SJCRH30 (cell line): ENCODE results near the gene KRTAP21-2. TPM values are rescaled to one million over a fixed set of nuclear protein-coding genes. Genes with fewer than 3 reads are reported as not detected.
A peak's percentile ranks its signal among the peaks of the same experiment; 100 is the strongest.

Experiments used
- DNase-seq, 2 experiments: peaks; one replicate each; pipeline ENCODE4 v3.0.0-alpha.2; 2015 to 2020
- H3K27ac ChIP-seq: fragments of 250-450 bp; sonication (Bioruptor Pico); 2 replicates; pipeline ENCODE4 v1.5.1; 2020; ENCODE audit warnings: mild to moderate bottlenecking, moderate library complexity
- H3K27me3 ChIP-seq: fragments of 250-450 bp; sonication (Bioruptor Pico); 2 replicates; pipeline ENCODE4 v1.5.1; 2020; ENCODE audit warnings: mild to moderate bottlenecking, moderate library complexity
- H3K36me3 ChIP-seq: fragments of 250-450 bp; sonication (Bioruptor Pico); 2 replicates; pipeline ENCODE4 v1.5.1; 2020; ENCODE audit warnings: mild to moderate bottlenecking, moderate library complexity
- H3K4me1 ChIP-seq: fragments of 250-450 bp; sonication (Bioruptor Pico); 2 replicates; pipeline ENCODE4 v1.5.1; 2020; ENCODE audit warnings: mild to moderate bottlenecking, moderate library complexity
- H3K4me3 ChIP-seq: fragments of 250-450 bp; sonication (Bioruptor Pico); 2 replicates; pipeline ENCODE4 v1.5.1; 2020; ENCODE audit warnings: mild to moderate bottlenecking, moderate library complexity
- H3K9me3 ChIP-seq: fragments of 250-450 bp; sonication (Bioruptor Pico); replicated peaks from 2 replicates; pipeline ENCODE4 v1.5.1; 2020; ENCODE audit warnings: mild to moderate bottlenecking, moderate library complexity
- total RNA-seq: library from RNA; depleted of rRNA; stranded (reverse); fragments of >200 nt; shearing (Covaris generic); gene quantifications from 2 replicates; pipeline ENCODE4 v1.2.3, GENCODE V29; 2014; rRNA removed

KRTAP21-2 gene
- total RNA-seq, 1 experiment from 2014 or later = not detected

DNA sequence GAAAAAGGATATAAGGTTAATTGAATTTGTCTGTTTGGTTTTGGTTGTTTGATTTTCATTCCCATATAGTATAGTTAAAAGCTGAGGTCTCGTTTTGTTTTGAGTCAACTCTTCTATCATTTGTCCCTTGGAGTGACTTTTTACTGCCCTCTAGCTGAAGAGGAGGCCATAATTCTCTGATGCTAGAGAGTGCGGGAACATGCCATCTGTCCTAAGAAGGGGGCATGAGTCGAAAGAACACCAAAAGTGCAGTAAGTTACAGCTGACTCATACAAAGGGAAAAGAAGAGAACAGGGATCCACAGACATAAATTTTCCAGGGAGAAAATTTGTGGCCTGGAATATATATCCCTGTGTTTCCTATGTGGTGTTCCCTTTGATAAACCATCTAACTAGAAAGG lies 32.6 kb downstream of the KRTAP21-2 start:
- Histone ChIP-seq H3K4me1 (peaks cover 18% of the 10 kb centered on the region), H3K27ac (peak overlapping the region; percentile 30; the same call in 1 of the 2 replicates), H3K27me3 (no peaks in the 10 kb centered on the region), H3K4me3 (no peak overlapping the region), H3K36me3 (no peaks in the 10 kb centered on the region), H3K9me3 (no peaks in the 10 kb centered on the region)
- DNase-seq = peak; percentile 3 to 32

DNA sequence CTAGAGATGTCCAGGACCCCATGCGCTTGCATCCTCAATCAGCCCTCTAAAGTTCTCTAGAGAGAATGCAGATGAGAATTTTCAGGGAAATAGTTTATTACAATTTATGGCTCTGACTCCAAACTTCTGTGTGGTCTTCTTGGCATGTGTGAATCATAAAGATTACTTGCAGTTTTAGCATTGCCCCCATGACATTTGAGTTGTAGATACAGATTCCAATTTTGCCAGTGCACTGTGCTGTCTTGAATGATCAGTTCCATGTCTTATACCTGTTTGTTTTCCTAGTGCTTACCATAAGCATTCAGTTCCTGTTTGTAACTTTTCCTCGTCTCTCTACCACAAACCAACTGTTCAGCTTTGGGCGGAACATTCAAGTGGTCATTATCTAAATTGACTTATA lies 33.3 kb downstream of the KRTAP21-2 start:
- Histone ChIP-seq H3K9me3 (no peaks in the 10 kb centered on the region), H3K4me3 (no peak overlapping the region), H3K27me3 (no peaks in the 10 kb centered on the region), H3K27ac (peak overlapping the region; percentile 30; the same call in 1 of the 2 replicates), H3K36me3 (no peaks in the 10 kb centered on the region), H3K4me1 (peaks cover 15% of the 10 kb centered on the region)
- peak; percentile 29 to 61 for DNase-seq

DNA sequence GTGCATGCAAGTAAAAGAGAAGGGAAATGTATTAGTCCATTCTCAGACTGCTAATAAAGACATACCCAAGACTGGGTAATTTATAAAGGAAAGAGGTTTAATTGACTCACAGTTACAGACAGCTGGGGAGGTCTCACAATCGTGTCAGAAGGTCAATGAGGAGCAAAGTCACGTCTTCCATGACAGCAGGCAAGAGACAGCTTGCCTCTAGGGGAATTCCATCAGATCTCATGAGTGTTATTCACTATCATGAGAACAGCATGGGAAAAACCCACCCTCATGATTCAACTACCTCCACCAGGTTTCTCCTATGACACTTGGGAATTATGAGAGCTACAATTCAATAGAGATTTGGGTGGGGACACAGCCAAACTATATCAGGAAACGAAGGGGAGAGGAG lies 36.6 kb downstream of the KRTAP21-2 start:
- no peaks in the 10 kb centered on the region for H3K9me3 ChIP-seq
- H3K36me3 ChIP-seq = no peaks in the 10 kb centered on the region
- no peaks in the 10 kb centered on the region for H3K27me3 ChIP-seq
- H3K4me3 ChIP-seq = no peak overlapping the region
- DNase-seq = no peak
- H3K4me1 ChIP-seq = peaks cover 15% of the 10 kb centered on the region
- no peak overlapping the region for H3K27ac ChIP-seq

DNA sequence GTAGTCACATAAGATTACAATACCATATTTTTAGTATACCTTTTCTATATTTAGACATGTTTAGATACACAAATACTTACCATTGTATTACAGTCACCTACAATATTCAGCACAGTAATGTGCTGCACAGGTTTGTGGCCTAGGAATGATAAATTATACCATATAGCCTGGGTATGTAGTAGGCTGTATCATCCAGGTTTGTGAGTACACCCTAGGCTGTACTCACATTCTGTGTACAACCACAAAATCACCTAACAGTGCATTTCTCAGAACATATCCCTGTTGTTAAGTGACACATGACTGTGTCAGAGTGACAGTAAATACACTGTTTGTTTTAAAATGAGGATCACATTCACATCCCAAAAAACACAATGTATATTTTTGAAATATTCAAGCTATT lies 39.6 kb downstream of the KRTAP21-2 start:
- Histone ChIP-seq H3K4me1 (no peaks in the 10 kb centered on the region), H3K36me3 (no peaks in the 10 kb centered on the region), H3K9me3 (no peaks in the 10 kb centered on the region), H3K27me3 (no peaks in the 10 kb centered on the region), H3K4me3 (no peak overlapping the region), H3K27ac (no peak overlapping the region)
- DNase-seq = no peak

Other genes with a start within 250 kb of the KRTAP21-2 start
- not detected in 2 replicates for gene KRTAP19-5, start 245.1 kb downstream of the KRTAP21-2 start, total RNA-seq
- not detected in 2 replicates for gene KRTAP19-6, start 205.4 kb downstream of the KRTAP21-2 start, total RNA-seq
- gene KRTAP19-7, start 185.9 kb downstream of the KRTAP21-2 start, total RNA-seq = not detected in 2 replicates
- not detected in 2 replicates for gene KRTAP22-2, start 156.9 kb downstream of the KRTAP21-2 start, total RNA-seq
- gene KRTAP6-3, start 154.8 kb downstream of the KRTAP21-2 start, total RNA-seq = not detected in 2 replicates
- gene KRTAP6-2, start 148.4 kb downstream of the KRTAP21-2 start, total RNA-seq = not detected in 2 replicates
- not detected in 2 replicates for gene KRTAP22-1, start 146.2 kb downstream of the KRTAP21-2 start, total RNA-seq
- gene KRTAP6-1, start 133.3 kb downstream of the KRTAP21-2 start, total RNA-seq = not detected in 2 replicates
- gene KRTAP20-1, start 130.8 kb downstream of the KRTAP21-2 start, total RNA-seq = not detected in 2 replicates
- not detected in 2 replicates for gene KRTAP20-4, start 126.6 kb downstream of the KRTAP21-2 start, total RNA-seq
- gene KRTAP20-2, start 112.1 kb downstream of the KRTAP21-2 start, total RNA-seq = not detected in 2 replicates
- gene KRTAP20-3, start 104.4 kb downstream of the KRTAP21-2 start, total RNA-seq = not detected in 2 replicates
- gene KRTAP21-3, start 28.5 kb downstream of the KRTAP21-2 start, total RNA-seq = not detected in 2 replicates
- not detected in 2 replicates for gene KRTAP21-1, start 8.2 kb upstream of the KRTAP21-2 start, total RNA-seq
- not detected in 2 replicates for gene KRTAP8-1, start 66.0 kb upstream of the KRTAP21-2 start, total RNA-seq
- gene KRTAP7-1, start 82.5 kb upstream of the KRTAP21-2 start, total RNA-seq = not detected in 2 replicates
- not detected in 2 replicates for gene KRTAP11-1, start 134.3 kb upstream of the KRTAP21-2 start, total RNA-seq